GM12873 (cell line): ENCODE results near the gene RIPK1.

ENCODE experiments used
- CTCF ChIP-seq: IDR thresholded peaks from 2 replicates; pipeline ENCODE4 v1.5.1; 2012; ENCODE audit warnings: low read depth, mild to moderate bottlenecking, moderate library complexity, low read length, control low read depth; ENCODE audit not compliant: insufficient read depth; ENCODE audit errors: missing control alignments

RIPK1 gene

GRCh38 chr6:3057063-3057770 is 11.1 kb upstream of the RIPK1 start:
- TF ChIP-seq CTCF: no peak

- no peak for TF ChIP-seq CTCF
These were observed 9.3 kb upstream of the RIPK1 start for GRCh38 chr6:3058957-3059356.

GRCh38 chr6:3061501-3061941 is 6.8 kb upstream of the RIPK1 start:
- TF ChIP-seq CTCF: no peak

GRCh38 chr6:3063733-3064700 is 4.3 kb upstream of the RIPK1 start:
- no peak for TF ChIP-seq CTCF

- no peak for TF ChIP-seq CTCF
These were observed 3.3 kb downstream of the RIPK1 start for GRCh38 chr6:3071568-3071967.

GRCh38 chr6:3072798-3073197 is 4.5 kb downstream of the RIPK1 start:
- no peak for TF ChIP-seq CTCF

GRCh38 chr6:3073382-3073781 is 5.1 kb downstream of the RIPK1 start:
- no peak for TF ChIP-seq CTCF
